HS-27A (cell line): ENCODE results near the gene NAIF1.
"Not testable (repeated sequence)": the region's sequence is repeated elsewhere in the genome, so short reads cannot be mapped to it uniquely, and the experiment has no call there.

Experiments
- DNase-seq: peaks from one replicate; pipeline ENCODE4 v3.0.0-alpha.2; 2012; ENCODE audit warnings: low read depth, missing footprints

Gene NAIF1

DNA sequence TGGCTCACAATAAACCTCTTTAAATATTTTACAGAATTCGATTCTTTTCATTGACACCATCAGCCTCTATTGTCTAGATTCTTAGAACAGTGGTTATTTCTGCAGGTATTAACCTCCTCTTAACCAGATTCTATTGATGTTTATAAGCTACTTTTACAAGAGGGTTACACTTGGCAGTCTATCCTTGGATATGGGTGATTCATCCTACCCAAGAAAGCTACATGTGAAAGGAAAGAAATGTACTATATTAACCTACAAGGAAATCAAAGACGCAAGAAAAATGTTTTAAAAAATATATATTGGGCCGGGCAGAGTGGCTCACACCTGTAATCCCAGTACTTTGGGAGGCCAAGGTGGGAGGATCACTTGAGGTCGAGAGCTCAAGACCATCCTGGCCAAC, 17.6 kb upstream of the NAIF1 start:
- no peak for DNase-seq

DNA sequence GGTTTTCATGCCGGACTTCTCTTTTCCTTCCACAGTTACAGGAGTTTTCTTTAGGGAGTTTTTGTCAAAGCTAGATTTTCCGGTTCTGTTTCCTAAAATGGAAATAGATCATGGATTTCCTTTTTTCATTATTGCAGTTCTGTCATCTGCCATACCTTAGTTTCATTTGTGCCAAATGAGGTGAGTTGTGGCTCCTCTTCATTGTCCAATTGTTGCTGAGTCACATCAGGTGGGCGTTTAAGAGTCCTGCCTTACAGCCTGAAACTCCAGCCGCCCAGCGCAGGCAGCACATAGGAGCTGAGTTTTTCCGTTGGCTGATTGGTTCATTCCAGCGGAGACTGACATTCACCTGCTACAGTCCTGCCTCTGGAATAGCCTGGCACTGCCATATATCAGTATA, 15.0 kb upstream of the NAIF1 start:
- no peak for DNase-seq

DNA sequence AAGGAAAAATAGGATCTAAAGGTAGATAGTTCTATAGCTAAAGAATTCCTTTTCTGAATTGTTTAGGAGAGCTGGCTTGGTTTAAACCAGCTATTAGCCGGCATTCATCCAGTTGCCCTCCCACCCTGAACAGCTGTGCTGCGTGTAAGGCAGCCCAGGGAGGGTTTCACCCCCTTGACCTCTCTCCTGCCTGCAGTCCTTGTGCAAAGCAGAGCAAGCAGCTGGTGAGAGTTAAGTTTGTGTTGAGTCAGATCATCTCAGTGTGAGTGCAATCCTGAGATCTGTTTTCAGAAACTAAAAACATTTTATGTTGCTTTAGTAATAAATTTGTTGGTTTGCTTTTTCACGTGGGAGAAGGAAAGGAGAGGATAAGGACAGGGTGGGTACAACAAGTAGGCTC, 13.9 kb upstream of the NAIF1 start:
- DNase-seq, result no peak

DNA sequence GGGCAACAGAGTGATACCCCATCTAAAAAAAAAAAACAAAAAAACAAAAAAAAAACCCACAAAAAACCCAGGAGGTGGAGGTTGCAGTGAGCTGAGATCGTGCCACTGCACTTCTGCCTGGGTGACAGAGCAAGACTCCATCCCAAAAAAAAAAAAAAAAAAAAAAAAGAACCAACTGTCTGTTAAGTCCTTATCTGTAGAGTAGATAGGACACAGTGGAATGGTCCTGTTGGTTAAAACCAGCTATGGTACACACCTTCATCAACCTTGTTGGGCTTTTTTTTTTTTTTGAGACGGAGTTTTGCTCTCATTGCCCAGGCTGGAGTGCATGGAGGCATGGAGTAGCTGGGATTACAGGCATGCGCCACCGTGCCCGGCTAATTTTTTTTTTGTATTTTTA, 13.1 kb upstream of the NAIF1 start:
- no peak for DNase-seq

- no peak for DNase-seq
These were observed 11.6 kb upstream of the NAIF1 start for GRCh38 chr9:128078504-128079434.

- no peak for DNase-seq
These were observed 10.9 kb upstream of the NAIF1 start for GRCh38 chr9:128077847-128078503.

DNA sequence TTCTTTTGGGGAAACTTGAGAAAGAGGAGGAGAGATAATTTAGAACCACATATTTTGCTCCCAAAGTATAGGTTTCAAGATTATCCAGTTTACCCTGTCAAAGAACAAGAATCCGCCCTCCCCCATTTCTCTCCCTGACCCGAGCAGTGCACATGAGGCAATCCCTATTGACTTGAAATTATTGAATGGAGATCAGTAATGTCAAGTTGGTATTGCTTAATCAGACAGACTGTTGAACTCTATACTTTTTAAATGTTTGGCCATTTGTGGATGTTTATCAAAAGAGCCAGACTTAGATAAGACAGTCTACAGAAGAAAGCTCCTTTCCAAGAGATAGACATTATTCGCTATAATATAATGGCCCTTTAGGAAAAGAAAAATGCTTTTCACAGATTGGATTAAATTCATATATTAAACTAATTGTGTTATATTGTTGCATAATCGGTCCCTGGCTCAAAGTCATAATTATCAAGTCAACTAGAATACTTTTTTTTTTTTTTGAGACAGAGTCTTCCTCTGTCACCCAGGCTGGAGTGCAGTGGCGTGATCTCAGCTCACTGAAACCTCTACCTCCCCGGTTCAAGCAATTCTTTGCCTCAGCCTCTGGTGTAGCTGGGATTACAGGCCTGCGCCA, 6.2 kb upstream of the NAIF1 start:
- DNase-seq, result no peak

GRCh38 chr9:128072144-128073021, 5.3 kb upstream of the NAIF1 start:
- DNase-seq, result no peak

GRCh38 chr9:128071475-128071874, 4.4 kb upstream of the NAIF1 start:
- DNase-seq, result not testable (repeated sequence)

DNA sequence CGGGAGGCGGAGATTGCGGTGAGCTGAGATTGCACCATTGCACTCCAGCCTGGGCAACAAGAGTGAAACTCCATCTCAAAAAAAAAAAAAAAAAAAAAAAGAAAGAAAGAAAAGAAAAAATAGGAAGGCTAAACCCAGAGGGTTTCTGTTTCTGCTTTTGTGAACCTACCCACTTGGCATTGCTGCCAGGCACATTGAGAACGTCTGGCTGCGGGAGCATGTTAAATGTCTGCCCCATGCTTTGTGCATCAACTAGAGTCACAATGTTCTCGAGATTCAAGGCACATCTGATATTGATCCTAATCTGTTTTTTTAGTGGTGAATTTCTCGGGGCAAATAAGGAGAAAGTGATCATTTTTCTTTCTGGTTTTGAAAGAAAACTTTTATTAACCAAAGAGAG, 3.8 kb upstream of the NAIF1 start:
- no peak for DNase-seq

DNA sequence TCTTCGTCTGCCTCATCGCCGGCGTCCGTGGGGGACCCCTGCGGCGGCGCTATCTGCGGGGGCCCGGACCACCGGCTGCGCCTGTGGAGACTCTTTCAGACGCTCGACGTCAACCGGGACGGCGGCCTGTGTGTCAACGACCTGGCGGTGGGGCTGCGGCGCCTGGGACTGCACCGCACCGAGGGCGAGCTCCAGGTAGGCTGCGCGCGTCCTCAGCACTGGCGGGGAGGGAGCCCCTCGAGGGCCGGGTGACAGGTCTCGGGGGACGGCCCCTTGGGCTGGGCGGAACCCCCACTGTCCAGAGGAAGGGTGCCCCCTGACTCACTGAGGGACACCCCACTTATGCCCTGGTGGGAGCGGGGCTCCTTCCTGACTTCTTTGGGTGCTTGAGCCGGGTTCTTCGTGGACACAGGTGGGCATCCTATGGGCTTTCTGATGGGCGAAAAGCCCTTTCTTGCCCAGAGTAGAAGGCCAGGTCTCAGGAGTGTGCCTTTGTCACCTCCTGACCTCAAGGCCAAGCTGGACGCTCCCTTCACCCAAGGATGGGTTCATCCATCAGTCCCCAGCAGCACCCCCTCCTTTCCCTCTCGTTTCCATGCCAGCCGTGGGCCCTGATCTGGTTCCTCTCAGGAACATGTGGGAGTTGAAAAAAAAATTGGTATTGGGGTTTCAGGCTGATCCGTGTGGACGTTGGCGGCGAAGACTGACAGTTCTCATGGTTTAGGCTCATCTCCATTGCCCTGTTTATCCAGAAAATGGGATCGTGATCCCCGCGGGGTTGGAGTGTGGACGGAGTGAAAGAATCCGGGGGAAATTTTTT, 1.5 kb upstream of the NAIF1 start:
- no peak for DNase-seq

DNA sequence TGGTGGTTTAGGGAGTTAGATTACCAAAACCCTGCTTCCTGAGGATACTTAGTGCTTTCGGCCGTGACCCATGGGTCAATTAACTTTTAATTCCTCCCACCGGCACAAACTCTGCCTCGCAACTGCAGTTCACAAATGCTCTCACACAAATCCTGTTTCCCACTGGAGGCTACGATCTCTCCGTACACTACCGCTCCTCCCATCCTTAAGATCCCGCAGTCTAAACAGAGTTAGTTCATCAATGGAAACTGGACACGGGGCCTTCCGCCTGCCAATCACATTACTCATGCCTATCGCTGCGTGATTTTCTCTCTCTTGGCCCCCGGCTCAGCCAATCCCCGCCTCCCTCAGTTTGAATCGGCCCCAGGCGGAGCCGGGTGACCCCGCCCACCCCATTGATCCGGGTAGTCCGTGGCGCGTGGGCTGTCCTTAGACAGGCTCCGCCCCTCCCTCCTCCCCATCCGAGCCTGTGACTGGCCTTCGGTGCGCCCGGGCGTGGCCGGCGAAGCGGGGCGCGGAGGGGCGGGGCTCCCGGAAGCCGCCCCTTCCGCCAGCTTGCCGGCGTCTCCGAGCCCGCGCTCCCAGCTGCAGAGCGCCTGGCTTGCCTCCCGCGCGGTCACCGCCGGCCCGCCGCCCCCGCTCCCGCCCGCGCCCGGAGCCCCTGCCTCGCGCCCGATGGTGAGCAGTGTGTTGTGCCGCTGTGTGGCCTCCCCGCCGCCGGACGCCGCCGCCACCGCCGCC, 695 bp upstream of the NAIF1 start, which contains the start of gene SLC25A25:
TSS of gene SLC25A25 (plus strand) at position 588 of the 741 bp plus-strand sequence. CDS start at position 676, 88 bp downstream.
- peak; percentile 98 for DNase-seq

DNA sequence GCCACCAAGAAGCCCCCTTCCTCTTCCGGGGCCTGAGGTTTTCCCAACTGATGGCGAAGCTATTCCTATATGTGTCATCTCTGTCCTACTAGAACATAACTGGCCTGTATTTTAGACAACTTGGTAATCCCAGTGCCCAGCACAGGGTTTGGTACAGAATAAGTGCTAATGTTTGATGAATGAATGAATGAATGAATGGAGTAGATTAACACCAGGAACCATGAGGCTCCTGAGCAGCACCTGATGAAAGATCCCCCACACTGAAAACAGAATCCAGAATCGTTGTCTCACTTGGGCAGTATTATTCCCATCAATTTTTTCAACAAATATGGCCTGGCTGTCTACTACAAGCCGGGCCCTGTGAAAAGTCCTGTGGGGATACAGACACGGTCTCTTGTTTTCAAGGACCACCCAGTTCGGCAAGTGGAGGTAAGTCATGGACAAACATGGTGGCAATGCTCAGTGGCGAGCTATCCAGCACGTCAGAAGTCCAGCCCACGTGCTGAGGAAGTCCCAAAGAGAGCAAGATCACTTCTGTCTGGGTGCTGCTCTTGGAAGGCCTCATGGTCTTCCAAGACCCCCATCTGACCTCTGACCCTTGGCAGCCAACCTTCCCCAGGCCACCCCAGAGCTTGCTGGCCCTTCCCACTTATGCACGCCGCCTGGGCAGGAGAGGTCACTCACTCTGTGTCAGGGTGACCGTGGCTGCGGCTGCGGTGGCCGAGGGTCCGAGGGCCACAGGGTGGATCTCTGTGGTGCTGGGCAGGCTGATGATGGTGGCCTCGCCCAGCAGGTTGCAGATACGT, 1.0 kb downstream of the NAIF1 start:
- no peak for DNase-seq

- DNase-seq, result no peak
These were observed 4.0 kb downstream of the NAIF1 start for GRCh38 chr9:128062846-128063831.

DNA sequence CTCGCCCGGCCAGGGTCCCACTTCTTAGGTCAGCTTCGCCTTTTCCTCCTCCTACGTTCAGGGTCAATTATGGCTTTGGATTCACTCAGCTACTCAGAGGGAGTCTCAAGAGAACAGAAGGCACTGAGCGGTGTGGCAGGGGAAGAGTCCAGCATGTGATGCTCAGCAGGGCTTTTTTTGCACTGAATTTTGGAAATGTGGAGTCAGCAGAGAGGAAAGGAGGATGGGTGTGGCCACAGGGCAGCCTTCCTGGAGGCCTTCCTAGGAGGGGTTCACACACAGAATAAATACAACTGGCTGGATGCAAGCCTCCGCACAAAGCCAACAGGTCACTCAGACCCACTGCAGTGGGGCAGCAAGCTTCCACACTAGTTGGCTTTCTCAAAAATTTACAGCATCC, 4.8 kb downstream of the NAIF1 start:
- no peak for DNase-seq

- no peak for DNase-seq
These were observed 5.7 kb downstream of the NAIF1 start for GRCh38 chr9:128061275-128061960.

GRCh38 chr9:128059365-128059983, 7.6 kb downstream of the NAIF1 start:
- no peak for DNase-seq
